SU-DHL-6 (cell line): Measurements from ENCODE around the gene EXOC3.

Source experiments
- EZH2phosphoT487 ChIP-seq: fragments of 200-600 bp; sonication (generic), shearing (Covaris generic); conservative IDR thresholded peaks from 2 replicates; pipeline ENCODE4 v1.6.1; 2018; ENCODE audit warnings: mild to moderate bottlenecking, antibody characterized with exemption, low read length, moderate library complexity, mixed read lengths
- TF ChIP-seq, protein P1 (sequence below): fragments of 200-600 bp; sonication (generic); IDR thresholded peaks from one replicate; pipeline ENCODE4 v1.5.1; 2017; ENCODE audit warnings: antibody characterized with exemption, mild to moderate bottlenecking, low read length, moderate library complexity; ENCODE audit not compliant: insufficient read depth, poor library complexity, severe bottlenecking

DNA sequence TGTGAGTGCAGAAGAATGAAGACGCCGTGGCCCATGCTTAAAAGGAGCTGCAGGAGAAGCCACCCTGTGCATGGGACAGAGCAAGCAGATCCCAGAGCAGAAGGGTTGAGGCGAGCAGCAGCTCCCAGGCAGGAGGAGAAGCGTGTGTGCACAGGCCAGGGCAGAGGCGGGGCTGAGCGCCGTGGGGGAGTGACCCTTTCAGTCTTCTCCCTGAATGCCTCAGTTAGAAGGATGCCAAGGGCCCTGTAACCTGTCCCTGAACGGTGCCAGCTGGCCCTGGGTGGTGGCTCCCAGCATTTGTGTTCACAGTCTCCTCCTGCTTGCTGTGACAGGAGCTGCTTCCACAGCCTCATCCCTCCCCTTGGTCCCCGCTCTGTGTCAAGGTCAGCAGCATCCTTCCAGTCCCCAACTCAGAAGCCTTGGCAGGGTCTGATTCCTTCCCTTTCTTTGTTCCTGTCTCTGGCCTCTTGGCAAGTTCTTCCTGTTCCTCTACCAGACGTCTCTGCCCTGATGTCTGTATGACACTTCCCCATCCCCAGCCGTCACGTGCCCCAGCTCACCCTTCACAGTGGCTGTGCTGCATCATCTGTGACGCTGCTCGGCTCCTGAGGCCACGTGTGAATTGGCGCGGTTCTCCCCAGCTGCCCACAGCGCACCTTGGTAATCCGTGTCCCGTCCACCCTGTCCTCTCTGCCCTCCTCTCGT, 5.2 kb downstream of the EXOC3 start:
- TF ChIP-seq, protein P1, sequence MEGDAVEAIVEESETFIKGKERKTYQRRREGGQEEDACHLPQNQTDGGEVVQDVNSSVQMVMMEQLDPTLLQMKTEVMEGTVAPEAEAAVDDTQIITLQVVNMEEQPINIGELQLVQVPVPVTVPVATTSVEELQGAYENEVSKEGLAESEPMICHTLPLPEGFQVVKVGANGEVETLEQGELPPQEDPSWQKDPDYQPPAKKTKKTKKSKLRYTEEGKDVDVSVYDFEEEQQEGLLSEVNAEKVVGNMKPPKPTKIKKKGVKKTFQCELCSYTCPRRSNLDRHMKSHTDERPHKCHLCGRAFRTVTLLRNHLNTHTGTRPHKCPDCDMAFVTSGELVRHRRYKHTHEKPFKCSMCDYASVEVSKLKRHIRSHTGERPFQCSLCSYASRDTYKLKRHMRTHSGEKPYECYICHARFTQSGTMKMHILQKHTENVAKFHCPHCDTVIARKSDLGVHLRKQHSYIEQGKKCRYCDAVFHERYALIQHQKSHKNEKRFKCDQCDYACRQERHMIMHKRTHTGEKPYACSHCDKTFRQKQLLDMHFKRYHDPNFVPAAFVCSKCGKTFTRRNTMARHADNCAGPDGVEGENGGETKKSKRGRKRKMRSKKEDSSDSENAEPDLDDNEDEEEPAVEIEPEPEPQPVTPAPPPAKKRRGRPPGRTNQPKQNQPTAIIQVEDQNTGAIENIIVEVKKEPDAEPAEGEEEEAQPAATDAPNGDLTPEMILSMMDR: no peak
- no peak for TF ChIP-seq EZH2phosphoT487
